Ecto neural progenitor cell (in vitro differentiated cells): ENCODE data around the gene HAVCR1.
"Not testable (repeated sequence)": the region's sequence is repeated elsewhere in the genome, so short reads cannot be mapped to it uniquely, and the experiment has no call there.

Source experiments
- DNase-seq: peaks from one replicate; pipeline ENCODE4 v3.0.0-alpha.2; 2018; ENCODE audit warnings: low spot score

Gene HAVCR1

DNA sequence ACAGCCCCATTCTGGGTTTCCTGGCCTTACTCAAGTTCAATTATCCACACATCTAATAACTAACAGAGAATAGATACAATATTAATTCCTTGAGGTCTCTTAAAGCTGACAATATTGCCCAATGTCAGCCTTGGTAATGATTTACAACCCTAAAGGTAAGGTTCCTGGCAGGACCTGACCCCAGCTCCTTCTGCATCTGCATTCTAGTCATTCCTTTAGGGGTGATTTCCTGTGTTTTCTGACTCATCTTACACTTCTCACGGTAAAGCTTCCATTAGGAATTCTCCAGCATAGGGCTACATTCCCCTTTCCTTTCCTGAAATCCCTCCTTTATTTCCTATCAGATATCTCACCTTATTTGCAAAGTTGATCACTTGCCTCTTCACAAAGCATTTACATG, 9.3 kb downstream of the HAVCR1 start:
- DNase-seq, result no peak

DNA sequence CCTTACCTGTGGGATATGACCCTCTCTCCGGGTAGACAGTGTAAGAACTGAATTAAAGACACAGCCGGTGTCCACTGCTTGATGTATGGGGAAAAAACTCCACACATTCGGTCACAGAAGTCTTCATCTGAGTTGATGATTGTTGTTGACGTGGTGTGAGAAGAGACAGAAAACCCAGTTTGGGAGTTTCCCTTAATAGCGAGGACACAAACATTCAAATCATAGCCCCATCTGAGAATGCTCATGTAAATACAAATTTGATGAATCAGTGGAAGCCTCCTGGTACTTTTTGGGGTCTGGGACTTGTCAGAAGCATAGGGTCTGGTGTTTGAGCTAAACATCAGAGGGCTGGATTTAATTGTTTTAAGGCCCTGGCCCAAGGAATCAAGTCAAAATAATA, 11.0 kb downstream of the HAVCR1 start:
- no peak for DNase-seq

DNA sequence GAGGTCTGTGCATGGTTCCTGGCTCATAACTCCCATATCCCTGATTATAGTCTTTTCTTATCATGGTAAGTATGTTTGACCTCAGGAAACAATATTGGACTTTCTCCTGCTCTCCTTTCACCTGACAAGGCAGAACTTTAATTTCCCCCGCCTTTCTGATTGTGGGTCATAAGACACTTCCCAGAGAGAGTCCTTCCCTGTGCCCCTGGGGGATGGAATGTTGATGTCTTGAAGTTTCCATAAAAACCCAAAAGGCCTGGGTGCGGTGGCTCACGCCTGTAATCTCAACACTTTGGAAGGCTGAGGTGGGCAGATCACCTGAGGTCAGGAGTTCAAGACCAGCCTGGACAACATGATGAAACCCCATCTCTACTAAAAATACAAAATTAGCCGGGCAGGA, 11.9 kb downstream of the HAVCR1 start:
- DNase-seq, result not testable (repeated sequence)

DNA sequence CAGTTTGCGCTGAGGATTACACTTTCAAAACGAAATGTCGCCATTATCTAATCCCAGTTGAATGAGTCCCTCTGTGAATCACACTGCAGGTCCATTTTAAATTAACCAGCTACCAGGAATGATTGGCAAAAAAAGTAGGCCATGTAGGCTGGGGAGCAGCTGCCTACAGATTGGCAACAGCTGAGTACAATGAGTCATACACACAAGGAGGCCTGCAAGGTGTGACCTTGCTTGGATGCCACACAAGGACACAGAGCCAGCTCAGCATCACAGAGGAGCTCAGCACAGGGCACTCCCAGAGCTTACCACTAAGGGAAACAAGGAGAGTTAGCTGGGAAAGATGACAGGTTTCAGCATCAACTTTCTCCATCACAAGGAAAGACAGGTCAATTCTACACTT, 12.9 kb downstream of the HAVCR1 start:
- no peak for DNase-seq

DNA sequence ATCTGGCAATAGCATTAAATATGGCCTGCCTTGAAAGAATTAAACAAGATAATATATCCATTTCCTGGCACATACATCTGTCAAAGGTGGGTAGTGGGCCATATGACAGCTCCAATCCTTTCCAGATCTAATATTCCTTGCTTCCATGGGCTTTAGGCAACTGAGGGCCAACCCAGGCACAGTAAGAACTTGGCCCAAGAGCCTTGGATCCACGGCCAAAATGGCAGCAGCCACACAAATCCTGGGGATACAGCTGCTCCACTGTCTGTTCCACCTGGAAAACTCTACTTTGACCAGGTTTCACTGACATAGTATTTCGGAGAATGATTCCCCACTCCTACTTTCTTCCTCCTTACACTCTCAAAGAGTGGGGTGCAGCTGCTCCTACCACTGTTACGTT, 13.3 kb downstream of the HAVCR1 start:
- no peak for DNase-seq

DNA sequence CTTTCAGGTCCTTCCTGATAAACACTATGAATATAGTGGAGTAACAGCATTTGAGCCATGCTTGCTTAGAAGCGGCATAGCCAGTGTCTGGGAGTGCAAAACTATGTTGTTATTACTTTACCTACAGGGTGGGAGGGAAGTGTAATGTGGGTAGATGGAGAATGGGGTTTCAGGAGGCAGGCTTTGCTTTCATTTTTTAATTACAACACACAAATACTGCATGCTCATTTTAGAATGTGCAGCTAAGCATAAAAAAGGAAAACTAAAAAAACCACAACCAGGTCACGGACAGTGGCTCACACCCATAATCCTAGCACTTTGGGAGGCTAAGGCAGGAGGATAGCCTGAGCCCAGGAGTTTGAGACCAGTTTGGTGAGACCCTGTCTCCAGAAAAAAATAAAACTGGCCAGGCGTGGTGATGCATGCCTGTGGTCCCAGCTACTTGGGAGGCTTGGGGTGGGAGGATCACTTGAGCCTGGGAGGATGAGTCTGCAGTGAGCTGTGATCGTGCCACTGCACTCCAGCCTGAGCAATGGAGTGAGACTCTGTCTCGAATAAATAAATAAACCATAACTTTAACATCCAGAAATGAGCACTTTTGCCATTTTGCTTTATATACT, 20.2 kb downstream of the HAVCR1 start:
- no peak for DNase-seq

DNA sequence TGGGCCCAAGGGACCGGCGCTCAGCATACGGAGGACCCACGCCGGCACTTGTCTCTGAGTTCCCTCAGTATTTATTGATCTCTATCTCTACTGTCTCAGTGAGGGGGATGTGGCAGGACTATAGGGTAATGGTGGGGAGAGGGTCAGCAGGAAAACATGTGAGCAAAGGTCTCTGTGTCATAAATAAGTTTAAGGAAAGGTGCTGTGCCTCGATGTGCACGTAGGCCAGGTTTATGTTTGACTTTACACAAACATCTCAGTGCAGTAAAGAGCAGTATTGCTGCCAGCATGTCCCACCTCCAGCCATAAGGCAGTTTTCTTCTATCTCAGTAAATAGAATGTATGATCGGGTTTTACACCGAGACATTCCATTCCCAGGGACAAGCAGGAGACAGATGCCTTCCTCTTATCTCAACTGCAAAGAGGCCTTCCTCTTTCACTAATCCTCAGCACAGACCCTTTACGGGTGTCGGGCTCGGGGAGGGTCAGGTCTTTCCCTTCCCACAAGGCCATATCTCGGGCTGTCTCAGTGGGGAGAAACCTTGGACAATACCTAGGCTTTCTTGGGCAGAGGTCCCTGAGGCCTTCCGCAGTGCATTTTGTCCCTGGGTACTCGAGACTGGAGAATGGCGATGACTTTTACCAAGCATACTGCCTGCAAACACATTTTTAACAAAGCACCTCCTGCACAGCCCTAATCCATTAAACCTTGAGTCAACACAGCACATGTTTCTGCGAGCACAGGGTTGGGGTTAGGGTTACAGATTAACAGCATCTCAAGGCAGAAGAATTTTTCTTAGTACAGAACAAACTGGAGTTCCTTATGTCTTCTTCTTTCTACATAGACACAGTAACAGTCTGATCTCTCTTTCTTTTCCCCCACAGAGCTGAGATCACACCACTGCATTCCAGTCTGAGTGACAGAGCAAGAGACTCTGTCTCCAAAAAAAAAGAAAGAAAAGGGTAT, 24.5 kb downstream of the HAVCR1 start:
- not testable (repeated sequence) for DNase-seq

DNA sequence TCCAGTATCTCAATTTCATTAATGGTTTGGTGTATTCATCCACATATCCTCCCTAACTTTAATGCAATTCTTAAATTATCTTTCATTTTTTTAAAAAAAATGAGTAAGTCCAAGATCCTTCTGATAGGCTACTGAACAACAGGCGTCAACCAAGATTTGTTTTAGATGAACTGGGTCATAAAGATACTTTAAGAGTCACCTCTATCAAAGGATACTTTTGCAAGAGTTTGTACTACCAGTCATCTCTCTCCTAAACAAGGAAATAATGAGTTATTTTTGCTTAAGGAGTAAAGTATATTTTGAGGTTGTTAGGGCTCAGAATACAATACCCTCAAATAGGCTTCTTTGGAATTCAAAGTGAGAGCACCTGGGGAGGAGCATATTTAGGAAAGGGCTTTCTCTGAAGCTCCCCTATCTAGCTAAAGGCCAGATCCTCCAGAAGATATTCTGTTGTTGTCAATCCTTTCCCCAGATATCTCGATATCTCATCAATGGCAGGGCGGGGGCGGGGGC, 25.8 kb downstream of the HAVCR1 start:
- no peak for DNase-seq

DNA sequence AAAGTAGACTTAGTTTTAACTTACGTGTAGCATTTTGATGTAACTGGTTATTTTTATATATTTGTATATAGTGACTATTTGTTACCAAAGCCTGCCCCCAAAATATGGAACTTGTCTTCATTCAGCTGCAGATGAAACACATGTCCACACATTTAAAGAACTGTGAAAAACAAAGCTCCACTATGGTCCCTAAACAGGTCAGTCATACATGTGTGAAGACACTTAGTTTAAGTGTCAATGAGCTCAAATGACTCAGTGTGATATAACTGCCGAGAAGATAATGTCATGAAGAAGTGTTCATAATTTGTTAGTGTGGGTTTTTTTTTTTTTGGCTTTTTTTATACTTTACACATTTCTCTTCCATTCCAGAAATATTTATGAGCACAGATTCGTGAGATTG, 28.2 kb downstream of the HAVCR1 start:
- DNase-seq, result no peak

DNA sequence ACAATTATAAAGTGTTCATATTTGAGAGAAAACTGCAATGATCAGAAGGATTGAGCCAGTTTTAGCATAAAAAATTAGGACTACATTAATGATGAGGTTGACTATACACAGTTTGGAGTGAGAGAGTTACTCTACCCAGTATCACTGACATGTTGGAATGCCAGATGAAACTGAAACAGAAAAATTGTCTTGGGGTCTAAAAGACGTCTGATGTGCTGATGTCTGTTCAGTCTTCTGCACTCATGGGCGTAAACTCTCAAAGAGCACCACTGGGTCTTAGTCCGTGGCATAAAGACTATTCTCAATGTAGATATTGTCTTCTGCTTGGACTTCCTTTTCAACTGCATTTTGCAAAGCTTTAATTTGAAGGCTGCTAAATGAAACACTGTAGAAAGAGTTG, 29.5 kb downstream of the HAVCR1 start:
- no peak for DNase-seq

DNA sequence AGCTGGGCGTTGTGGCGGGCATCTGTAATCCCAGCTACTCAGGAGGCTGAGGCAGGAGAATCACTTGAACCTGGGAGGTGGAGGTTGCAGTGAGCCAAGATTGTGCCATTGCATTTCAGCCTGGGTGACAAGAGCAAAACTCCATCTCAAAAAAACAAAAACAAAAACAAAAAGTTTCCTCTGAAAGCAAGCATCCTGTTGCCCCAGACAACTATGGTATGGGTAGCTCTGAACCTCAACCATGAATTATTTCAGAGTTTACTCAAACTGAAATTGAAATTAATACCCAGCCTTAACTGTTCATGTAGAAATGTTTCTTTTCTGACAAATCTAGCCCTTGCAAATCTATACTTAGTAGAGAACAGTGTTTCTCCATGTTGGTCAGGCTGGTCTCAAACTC, 31.3 kb downstream of the HAVCR1 start:
- not testable (repeated sequence) for DNase-seq

DNA sequence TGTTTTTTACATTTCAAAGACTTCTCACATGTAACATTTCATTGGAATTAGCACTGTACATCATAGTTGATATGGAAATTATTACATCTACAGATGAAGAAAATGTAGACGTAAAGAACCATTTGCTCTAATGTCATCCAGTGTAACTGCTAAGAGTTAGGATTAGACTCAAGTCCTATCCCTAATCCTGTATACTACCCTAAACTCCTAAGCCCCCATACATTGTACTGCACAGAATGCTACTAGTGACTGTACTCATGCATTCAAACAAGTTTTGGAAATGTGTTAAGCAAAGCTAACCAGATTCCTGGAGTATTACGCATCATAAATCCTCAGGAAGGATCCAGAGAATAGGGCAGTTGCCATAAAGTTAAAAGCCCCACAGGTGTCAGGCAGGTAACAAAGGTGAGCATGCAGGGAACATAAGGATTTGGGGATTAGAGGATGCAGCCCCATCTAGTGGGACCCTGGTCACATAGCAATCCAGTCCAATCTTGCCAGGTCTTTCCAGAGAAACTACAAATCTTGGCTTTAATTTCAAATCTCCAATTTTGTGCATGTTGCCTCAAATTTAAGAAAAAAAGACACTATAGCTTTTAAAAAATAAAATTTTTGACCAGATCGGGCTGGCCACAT, 32.0 kb downstream of the HAVCR1 start:
- peak; percentile 49 for DNase-seq

DNA sequence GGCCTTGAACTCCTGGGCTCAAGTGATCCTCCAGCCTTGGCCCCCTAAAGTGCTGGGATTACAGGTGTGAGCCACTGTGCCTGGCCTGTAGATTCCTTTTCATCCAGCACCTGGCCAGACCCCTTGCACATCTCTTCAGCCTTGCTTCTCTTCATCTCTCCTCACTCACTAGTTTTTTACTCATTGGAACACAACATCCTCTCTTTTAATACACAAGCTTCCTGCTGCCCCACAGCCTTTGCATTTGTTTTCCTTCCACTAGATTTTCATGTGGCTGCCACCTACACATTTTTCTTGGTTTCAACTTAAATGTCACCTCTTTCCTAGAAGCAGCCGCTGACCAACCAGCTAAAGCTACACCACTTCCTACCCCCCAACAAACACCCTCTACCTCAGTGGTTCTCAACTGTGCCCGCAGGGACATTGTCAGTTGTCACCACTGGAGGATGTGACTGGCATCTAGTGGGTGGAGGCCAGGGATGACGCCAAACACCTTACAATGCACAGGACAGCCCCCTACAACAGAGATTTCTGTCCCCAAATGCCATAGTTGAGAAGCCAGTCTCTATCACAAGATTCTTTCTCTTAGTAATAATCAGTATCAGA, 33.7 kb downstream of the HAVCR1 start:
- no peak for DNase-seq

DNA sequence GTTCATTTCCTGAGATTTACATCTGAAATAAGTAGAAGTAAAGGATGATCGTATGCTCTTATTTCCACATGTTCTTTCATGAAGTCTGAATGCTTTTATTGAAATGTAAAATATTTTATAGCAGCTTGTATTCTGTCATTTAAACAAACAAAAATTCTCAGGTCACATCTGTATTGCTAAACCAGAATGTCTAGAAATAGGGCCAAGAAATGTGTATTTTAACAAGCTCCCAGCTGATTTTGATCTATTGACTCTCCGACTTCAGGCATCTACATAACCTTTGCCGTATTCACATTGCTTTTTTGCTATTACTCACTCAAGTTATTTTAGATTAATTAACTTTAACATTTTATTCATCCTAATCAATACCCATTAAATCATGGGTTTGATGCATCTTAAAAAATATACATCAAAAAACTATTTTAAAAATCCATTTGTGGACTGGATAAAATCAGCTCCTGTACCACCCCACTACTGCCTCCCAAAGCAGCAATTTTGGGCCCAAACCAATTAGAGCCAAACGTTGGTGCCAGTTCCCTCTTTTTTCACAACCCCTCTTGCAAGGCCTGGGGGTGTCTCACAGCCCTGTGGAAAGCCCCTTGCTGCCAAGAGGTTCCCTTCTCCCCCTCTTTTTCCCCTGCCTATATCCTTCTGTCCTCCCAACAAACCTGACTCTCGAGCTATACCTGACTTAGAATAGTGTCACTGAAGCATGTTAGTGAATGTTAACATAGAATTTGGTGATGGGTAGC, 34.5 kb downstream of the HAVCR1 start:
- DNase-seq, result no peak

DNA sequence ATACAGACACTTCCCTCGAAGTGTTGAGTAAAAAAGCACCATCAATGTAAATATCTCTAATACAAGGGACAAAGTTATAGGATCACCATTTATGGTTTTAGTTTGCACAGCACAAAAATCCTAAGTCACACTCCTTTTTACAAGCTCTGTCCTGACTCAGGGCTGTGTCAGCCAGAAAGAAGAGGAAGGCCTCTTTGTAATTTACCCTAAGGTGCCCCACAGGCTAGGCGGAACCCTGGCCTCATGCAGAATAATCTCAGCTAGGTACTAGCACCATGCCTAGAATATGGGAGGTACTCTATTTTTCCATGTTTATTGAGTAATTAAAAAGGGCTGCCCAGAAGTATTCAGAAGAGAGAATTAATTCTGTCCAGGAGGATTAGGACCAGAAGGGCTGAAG, 36.9 kb downstream of the HAVCR1 start:
- no peak for DNase-seq

DNA sequence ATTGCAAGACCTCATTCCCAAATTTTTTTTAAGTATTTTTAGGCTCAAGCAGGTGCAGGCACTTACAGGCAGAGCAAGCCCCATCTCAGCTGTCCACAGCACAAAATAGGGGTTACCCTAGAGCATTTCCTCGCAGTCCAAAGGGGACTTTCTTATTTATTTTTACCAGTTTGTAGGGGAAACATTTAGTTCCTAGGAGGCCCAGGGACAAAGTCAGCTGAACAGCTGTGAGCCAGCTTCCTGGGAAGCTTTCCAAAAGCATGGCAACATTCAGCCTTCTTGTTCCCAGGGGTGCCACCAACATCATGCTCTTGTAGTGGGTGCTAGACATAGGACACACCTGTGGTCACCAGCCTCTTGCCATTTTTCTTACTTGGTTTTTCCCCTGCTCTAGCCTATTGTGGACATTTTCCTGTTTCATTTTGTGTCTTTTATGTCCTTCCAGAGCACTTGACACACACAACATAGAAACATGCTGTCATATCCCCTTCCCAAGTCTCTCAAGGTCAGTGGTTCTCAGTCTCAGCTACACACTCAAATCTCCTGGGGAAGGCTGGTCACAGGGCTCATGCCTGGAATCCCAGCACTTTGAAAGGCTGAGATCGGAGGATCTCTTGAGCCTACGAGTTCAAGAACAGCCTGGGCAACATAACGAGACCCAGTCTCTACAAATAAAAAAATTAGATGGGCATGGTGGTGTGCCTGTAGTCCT, 38.2 kb downstream of the HAVCR1 start:
- no peak for DNase-seq

DNA sequence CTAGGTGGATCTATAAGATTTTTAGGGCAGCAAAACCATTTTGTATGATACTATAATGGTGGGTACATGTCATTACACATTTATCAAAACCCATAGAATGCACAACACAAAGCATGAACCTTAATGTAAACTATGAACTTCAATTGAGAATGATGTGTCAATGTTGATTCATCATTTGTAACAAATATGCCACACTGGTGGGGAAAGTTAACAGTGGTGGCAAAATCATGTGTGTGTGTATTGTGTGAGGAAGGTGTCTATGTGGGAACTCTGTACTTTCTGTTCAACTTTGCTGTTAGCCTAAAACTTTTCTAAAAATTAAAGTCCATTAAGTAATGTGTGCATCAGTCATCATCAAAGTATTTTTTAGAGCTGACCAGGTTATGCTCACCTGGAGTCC, 38.9 kb downstream of the HAVCR1 start:
- no peak for DNase-seq

DNA sequence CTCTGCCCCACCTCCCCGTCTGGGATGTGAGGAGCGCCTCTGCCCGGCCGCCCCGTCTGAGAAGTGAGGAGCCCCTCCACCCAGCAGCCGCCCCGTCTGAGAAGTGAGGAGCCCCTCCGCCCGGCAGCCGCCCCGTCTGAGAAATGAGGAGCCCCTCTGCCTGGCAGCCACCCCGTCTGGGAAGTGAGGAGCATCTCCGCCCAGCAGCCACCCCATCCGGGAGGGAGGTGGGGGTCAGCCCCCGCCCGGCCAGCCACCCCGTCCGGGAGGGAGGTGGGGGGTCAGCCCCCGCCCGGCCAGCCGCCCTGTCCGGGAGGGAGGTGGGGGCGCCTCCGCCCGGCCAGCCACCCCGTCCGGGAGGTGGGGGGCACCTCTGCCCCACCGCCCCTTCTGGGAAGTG, 44.8 kb downstream of the HAVCR1 start:
- DNase-seq, result not testable (repeated sequence)

DNA sequence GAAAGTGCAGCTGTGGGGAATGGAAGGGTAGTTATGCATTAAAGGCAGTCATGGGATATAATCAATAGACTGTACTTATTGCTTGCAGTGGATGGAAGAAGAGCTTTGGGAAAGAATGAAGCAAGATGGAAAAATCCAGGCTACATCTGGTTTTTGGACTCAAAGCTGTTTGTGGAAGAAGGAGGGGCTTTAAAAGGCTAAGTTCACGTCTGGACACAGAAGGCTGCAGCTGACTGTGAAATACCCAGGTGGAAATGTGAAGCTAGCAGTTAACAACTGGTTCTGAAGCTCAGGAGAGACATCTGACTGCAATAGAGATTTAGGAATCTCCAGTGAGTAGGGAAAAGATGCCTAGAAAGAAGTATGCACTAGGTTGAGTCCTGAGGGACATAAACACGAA, 52.7 kb downstream of the HAVCR1 start:
- no peak for DNase-seq

DNA sequence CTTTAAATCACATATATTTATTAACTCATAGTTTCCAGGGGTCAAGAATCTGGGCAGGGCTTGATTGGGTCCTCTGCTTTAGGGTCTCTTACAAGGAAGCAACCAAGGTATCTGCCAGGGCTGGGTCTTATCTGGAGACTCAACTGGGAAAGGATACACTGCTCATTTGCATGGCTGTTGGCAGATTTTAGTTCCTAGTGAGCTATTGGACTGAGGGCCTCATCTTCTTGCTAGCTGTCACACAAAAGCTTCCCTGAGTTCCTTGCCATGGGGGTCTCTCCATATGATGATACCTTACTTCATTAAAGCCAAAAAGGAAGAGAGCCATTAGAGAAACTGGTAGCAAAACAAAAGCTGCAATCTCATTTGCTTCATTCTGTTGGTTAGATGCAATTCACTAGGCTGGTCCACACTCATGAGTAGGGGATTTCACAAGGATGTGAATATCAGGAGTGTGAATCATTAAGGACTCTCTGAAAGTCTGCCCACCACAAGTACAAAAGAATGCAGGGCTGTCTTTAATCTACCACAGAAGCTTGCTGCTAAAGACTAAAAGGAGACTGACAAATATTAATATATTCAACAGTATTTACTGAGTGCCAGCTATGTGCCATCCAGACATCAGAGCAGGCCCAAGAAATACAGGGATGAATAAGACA, 53.9 kb downstream of the HAVCR1 start:
- DNase-seq, result no peak
